WTC11 (cell line): ENCODE data around the gene FHIP2A. TPM values are rescaled to one million over a fixed set of nuclear protein-coding genes. Genes with fewer than 3 reads are reported as not detected.
A peak's percentile ranks its signal among the peaks of the same experiment; 100 is the strongest.

Experiments used
- ATAC-seq: fragments of 200-7000 bp; cut with Tn5 transposase; 2 replicates; pipeline ENCODE4 v1.10.0; 2021; ENCODE audit warnings: mild to moderate bottlenecking, moderate library complexity
- CTCF ChIA-PET: fragments of 300-600 bp; sonication (Branson Sonifier 250); formaldehyde crosslinking; loops from one replicate; lab custom pipeline; 2021; ENCODE audit warnings: antibody characterized with exemption; lab: Charles Lee
- POLR2A ChIA-PET: fragments of 350-600 bp; sonication (Branson Sonifier 250); formaldehyde crosslinking; loops from one replicate; lab custom pipeline; 2021; ENCODE audit warnings: antibody characterized with exemption; lab: Charles Lee
- DNase-seq: peaks from one replicate; pipeline ENCODE4 v3.0.0; 2021; ENCODE audit warnings: low spot score
- H3K27ac Mint-ChIP-seq: 2 replicates; pipeline ENCODE4 v1.8.0; 2021; ENCODE audit warnings: mixed read lengths
- H3K27me3 Mint-ChIP-seq: 2 replicates; pipeline ENCODE4 v1.8.0; 2021; ENCODE audit warnings: low read depth, mild to moderate bottlenecking, moderate library complexity, mixed read lengths
- H3K36me3 Mint-ChIP-seq: 2 replicates; pipeline ENCODE4 v1.8.0; 2021; ENCODE audit warnings: mixed read lengths
- H3K4me1 Mint-ChIP-seq: 2 replicates; pipeline ENCODE4 v1.8.0; 2022; ENCODE audit warnings: mixed read lengths
- H3K4me3 Mint-ChIP-seq: 2 replicates; pipeline ENCODE4 v1.8.0; 2021; ENCODE audit warnings: mild to moderate bottlenecking, moderate library complexity, mixed read lengths
- H3K9me3 Mint-ChIP-seq: 2 replicates; pipeline ENCODE4 v1.8.0; 2021; ENCODE audit warnings: mixed read lengths
- ETV6 ChIP-seq: sonication (generic); formaldehyde crosslinking; IDR thresholded peaks from 2 replicates; pipeline ENCODE4 v1.8.1; 2022; ENCODE audit warnings: mild to moderate bottlenecking, missing genetic modification reagents
- FOXK1 ChIP-seq: sonication (generic); formaldehyde crosslinking; IDR thresholded peaks from 2 replicates; pipeline ENCODE4 v1.8.0; 2022; ENCODE audit warnings: mild to moderate bottlenecking, moderate library complexity, missing genetic modification reagents
- GABPB1 ChIP-seq: sonication (generic); formaldehyde crosslinking; IDR thresholded peaks from 2 replicates; pipeline ENCODE4 v1.8.1; 2023; ENCODE audit warnings: mild to moderate bottlenecking, missing genetic modification reagents
- MYBL2 ChIP-seq: sonication (generic); formaldehyde crosslinking; IDR thresholded peaks from 2 replicates; pipeline ENCODE4 v1.8.1; 2023; ENCODE audit warnings: mild to moderate bottlenecking, moderate library complexity, missing genetic modification reagents
- NR1H2 ChIP-seq: sonication (generic); formaldehyde crosslinking; IDR thresholded peaks from 2 replicates; pipeline ENCODE4 v1.9.0; 2021; ENCODE audit warnings: mild to moderate bottlenecking, moderate library complexity, missing genetic modification reagents
- NR2C2 ChIP-seq: sonication (generic); formaldehyde crosslinking; IDR thresholded peaks from 2 replicates; pipeline ENCODE4 v1.8.0; 2022; ENCODE audit warnings: mild to moderate bottlenecking, missing genetic modification reagents
- NR3C1 ChIP-seq: sonication (generic); formaldehyde crosslinking; conservative IDR thresholded peaks from 2 replicates; pipeline ENCODE4 v1.8.1; 2023; ENCODE audit warnings: low read depth, mild to moderate bottlenecking, missing genetic modification reagents
- PRRX2 ChIP-seq: fragments of 250-450 bp; sonication (Bioruptor Pico); IDR thresholded peaks from 2 replicates; pipeline ENCODE4 v1.8.0; 2021; ENCODE audit warnings: mild to moderate bottlenecking
- SP1 ChIP-seq: sonication (generic); formaldehyde crosslinking; conservative IDR thresholded peaks from 2 replicates; pipeline ENCODE4 v1.8.1; 2022; ENCODE audit warnings: missing genetic modification reagents
- ZBTB21 ChIP-seq: sonication (generic); formaldehyde crosslinking; IDR thresholded peaks from 2 replicates; pipeline ENCODE4 v1.8.1; 2023; ENCODE audit warnings: mild to moderate bottlenecking, missing genetic modification reagents, borderline replicate concordance
- ZNF671 ChIP-seq: fragments of 250-450 bp; sonication (Bioruptor Pico); IDR thresholded peaks from 2 replicates; pipeline ENCODE4 v1.8.0; 2021; ENCODE audit warnings: mild to moderate bottlenecking
- total RNA-seq: library from RNA; stranded (reverse); gene quantifications from 3 replicates; pipeline ENCODE4 v1.2.3, GENCODE V29; 2021
- TF ChIP-seq, protein P1 (sequence below): sonication (generic); formaldehyde crosslinking; IDR thresholded peaks from 2 replicates; pipeline ENCODE4 v1.8.1; 2023; ENCODE audit warnings: mild to moderate bottlenecking, missing genetic modification reagents, moderate library complexity
- TF ChIP-seq, protein P2 (sequence below): fragments of 250-450 bp; sonication (Bioruptor Pico); IDR thresholded peaks from 2 replicates; pipeline ENCODE4 v1.9.0; 2021; ENCODE audit warnings: mild to moderate bottlenecking
- TF ChIP-seq, protein P3 (sequence below): sonication (generic); formaldehyde crosslinking; IDR thresholded peaks from 2 replicates; pipeline ENCODE4 v1.8.0; 2022; ENCODE audit warnings: mild to moderate bottlenecking, missing genetic modification reagents
- TF ChIP-seq, protein P4 (sequence below): sonication (generic); formaldehyde crosslinking; IDR thresholded peaks from 2 replicates; pipeline ENCODE4 v1.8.1; 2022; ENCODE audit warnings: mild to moderate bottlenecking, moderate library complexity, missing genetic modification reagents
- TF ChIP-seq, protein P5 (sequence below): fragments of 250-450 bp; sonication (Bioruptor Pico); IDR thresholded peaks from 2 replicates; pipeline ENCODE4 v2.1.2; 2022; ENCODE audit warnings: mild to moderate bottlenecking, moderate library complexity
- TF ChIP-seq, protein P6 (sequence below): sonication (generic); formaldehyde crosslinking; IDR thresholded peaks from 2 replicates; pipeline ENCODE4 v1.8.0; 2022; ENCODE audit warnings: mild to moderate bottlenecking, missing genetic modification reagents
- TF ChIP-seq, protein P7 (sequence below): fragments of 200-600 bp; IDR thresholded peaks from 2 replicates; pipeline ENCODE4 v1.8.0; 2022; ENCODE audit warnings: antibody characterized with exemption
- TF ChIP-seq, protein P8 (sequence below): sonication (generic); formaldehyde crosslinking; IDR thresholded peaks from 2 replicates; pipeline ENCODE4 v1.8.0; 2023; ENCODE audit warnings: missing genetic modification reagents
- TF ChIP-seq, protein P9 (sequence below): sonication (generic); formaldehyde crosslinking; IDR thresholded peaks from 2 replicates; pipeline ENCODE4 v1.8.1; 2022; ENCODE audit warnings: mild to moderate bottlenecking, missing genetic modification reagents, moderate library complexity, borderline replicate concordance

Gene FHIP2A
- total RNA-seq, 1 experiment from 2014 or later: 15.5 TPM

DNA sequence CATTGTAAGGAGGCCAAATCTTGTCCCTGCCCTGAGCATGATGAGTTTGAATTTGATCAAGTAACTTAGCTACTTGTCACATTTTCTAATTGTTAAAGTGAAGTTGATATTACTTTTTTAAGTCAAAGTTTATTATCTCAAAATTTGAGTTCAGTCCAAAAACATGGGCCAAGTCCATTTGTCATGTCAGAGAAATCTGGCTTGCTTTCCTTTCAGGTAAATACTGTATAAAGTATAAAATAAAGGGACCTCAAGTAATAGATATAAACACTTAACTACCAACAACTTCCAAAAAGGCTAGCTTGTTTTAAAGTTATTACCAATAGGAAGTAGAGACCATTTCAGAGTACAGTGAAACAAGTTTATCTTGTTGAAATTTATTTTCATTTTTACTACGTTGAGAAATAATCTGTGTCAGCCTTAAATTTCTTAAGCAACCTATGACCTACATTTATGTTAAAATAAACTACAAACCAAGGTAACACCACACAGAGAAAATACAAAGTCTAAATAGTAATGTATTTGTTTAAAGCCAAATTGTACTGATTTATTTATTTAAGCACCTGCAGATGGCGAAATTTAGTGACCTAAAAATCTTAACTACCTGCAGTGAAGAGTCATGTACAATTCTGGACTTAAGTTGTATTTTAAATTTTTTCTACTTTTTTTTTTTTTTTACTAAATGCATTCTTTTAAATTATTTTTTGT lies 36.5 kb downstream of the FHIP2A start:
- Mint-ChIP-seq H3K36me3 (peaks cover 21% of the 10 kb centered on the region), H3K9me3 (no peaks in the 10 kb centered on the region), H3K27ac (no peak overlapping the region), H3K27me3 (no peaks in the 10 kb centered on the region), H3K4me3 (no peak overlapping the region), H3K4me1 (0 out of 2 replicates have a peak, but pooled peaks cover 6% of the 10 kb centered on the region)
- ATAC-seq: no peak
- ChIA-PET CTCF (interaction anchor here (0.6 to 1.5 kb wide), 3 partner anchors 19 to 37 kb away, joined by 3 to 4 read pairs (median 3); partner anchors contain the start of gene FHIP2A), POLR2A (interaction anchor here (0.6 kb wide), 1 partner anchor 123 kb away, joined by 7 read pairs; no protein-coding TSS in a partner anchor)
- no peak for DNase-seq
- TF ChIP-seq NR2C2 (CRISPR knock-in tag) (no peak), PRRX2 (no peak), NR3C1 (CRISPR knock-in tag) (no peak), ZNF671 (CRISPR knock-in tag) (no peak)
- TF ChIP-seq, protein P1, sequence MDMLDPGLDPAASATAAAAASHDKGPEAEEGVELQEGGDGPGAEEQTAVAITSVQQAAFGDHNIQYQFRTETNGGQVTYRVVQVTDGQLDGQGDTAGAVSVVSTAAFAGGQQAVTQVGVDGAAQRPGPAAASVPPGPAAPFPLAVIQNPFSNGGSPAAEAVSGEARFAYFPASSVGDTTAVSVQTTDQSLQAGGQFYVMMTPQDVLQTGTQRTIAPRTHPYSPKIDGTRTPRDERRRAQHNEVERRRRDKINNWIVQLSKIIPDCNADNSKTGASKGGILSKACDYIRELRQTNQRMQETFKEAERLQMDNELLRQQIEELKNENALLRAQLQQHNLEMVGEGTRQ (CRISPR knock-in tag): no peak
- TF ChIP-seq, protein P2, sequence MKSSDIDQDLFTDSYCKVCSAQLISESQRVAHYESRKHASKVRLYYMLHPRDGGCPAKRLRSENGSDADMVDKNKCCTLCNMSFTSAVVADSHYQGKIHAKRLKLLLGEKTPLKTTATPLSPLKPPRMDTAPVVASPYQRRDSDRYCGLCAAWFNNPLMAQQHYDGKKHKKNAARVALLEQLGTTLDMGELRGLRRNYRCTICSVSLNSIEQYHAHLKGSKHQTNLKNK (CRISPR knock-in tag): no peak
- TF ChIP-seq, protein P3, sequence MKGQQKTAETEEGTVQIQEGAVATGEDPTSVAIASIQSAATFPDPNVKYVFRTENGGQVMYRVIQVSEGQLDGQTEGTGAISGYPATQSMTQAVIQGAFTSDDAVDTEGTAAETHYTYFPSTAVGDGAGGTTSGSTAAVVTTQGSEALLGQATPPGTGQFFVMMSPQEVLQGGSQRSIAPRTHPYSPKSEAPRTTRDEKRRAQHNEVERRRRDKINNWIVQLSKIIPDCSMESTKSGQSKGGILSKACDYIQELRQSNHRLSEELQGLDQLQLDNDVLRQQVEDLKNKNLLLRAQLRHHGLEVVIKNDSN: no peak
- TF ChIP-seq, protein P4, sequence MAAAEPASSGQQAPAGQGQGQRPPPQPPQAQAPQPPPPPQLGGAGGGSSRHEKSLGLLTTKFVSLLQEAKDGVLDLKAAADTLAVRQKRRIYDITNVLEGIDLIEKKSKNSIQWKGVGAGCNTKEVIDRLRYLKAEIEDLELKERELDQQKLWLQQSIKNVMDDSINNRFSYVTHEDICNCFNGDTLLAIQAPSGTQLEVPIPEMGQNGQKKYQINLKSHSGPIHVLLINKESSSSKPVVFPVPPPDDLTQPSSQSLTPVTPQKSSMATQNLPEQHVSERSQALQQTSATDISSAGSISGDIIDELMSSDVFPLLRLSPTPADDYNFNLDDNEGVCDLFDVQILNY: no peak

DNA sequence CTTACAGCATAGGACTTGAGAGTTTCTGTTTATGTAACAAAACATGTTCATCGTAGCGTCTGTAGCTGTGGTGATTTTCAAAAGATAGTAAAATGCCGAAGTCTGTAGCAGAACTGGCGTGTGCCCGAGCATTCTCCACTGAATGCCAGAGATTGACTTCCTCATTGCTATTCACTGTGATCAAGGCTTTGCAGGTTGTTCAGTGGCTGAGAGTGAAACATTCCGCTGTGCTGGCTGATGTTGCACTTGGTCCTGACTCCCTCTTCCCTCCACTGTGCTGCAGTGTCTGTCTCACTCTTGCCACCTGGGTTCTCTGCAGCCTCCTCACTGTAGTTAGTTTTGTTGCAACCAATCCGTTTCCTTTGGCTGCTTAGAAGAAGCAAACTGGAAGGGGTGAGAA lies 37.6 kb downstream of the FHIP2A start:
- Mint-ChIP-seq H3K4me3 (no peak overlapping the region), H3K27me3 (no peaks in the 10 kb centered on the region)
- CTCF ChIA-PET: interaction anchor here (0.7 kb wide), 2 partner anchors 17 to 37 kb away, joined by 3 read pairs; partner anchors contain the start of gene FHIP2A
- ATAC-seq (peak; percentile 83), DNase-seq (no peak)
- TF ChIP-seq NR3C1 (CRISPR knock-in tag): no peak
- TF ChIP-seq, all 79 proteins: peak for 0
- Mint-ChIP-seq H3K36me3 (peaks cover 21% of the 10 kb centered on the region), H3K4me1 (0 out of 2 replicates have a peak, but pooled peaks cover 6% of the 10 kb centered on the region), H3K27ac (no peak overlapping the region), H3K9me3 (no peaks in the 10 kb centered on the region)
- POLR2A ChIA-PET: no interaction called here

DNA sequence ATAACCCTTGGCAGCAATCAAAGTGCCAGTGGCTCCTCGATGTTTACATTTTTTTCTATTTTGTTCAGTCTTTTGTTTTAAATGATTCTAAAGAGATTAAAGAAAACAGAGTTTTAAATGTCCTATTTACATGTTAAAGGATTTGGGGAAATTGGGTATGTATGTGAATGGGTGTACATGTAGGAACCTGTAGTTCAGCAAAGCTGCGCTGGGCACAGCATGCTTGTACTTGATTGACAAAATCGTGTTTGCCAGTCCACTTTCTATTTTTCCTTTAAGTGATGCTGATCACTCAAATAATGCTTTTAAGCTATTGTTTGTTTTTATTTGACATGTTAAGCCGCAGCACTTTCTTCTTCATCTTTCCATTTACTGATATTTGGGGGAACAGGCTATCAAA lies 40.9 kb downstream of the FHIP2A start:
- ChIA-PET POLR2A (no interaction called here), CTCF (interaction anchor here (1.2 kb wide), 1 partner anchor 12 kb away, joined by 5 read pairs; no protein-coding TSS in a partner anchor)
- Mint-ChIP-seq H3K4me1 (0 out of 2 replicates have a peak, but pooled peaks cover 6% of the 10 kb centered on the region), H3K27ac (no peak overlapping the region), H3K36me3 (peaks cover 19% of the 10 kb centered on the region), H3K4me3 (no peak overlapping the region), H3K27me3 (no peaks in the 10 kb centered on the region), H3K9me3 (peaks cover 3% of the 10 kb centered on the region; the same call in 1 of the 2 replicates)
- no peak for DNase-seq
- ATAC-seq: no peak
- TF ChIP-seq, protein P5, sequence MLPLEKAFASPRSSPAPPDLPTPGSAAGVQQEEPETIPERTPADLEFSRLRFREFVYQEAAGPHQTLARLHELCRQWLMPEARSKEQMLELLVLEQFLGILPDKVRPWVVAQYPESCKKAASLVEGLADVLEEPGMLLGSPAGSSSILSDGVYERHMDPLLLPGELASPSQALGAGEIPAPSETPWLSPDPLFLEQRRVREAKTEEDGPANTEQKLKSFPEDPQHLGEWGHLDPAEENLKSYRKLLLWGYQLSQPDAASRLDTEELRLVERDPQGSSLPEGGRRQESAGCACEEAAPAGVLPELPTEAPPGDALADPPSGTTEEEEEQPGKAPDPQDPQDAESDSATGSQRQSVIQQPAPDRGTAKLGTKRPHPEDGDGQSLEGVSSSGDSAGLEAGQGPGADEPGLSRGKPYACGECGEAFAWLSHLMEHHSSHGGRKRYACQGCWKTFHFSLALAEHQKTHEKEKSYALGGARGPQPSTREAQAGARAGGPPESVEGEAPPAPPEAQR (CRISPR knock-in tag): no peak
- TF ChIP-seq SP1 (CRISPR knock-in tag) (no peak), ZBTB21 (no peak), MYBL2 (CRISPR knock-in tag) (no peak), GABPB1 (CRISPR knock-in tag) (no peak), NR1H2 (CRISPR knock-in tag) (no peak), NR3C1 (CRISPR knock-in tag) (no peak), FOXK1 (CRISPR knock-in tag) (no peak), PRRX2 (no peak), ETV6 (no peak)
- TF ChIP-seq, protein P6, sequence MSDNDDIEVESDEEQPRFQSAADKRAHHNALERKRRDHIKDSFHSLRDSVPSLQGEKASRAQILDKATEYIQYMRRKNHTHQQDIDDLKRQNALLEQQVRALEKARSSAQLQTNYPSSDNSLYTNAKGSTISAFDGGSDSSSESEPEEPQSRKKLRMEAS: no peak
- TF ChIP-seq, protein P7, sequence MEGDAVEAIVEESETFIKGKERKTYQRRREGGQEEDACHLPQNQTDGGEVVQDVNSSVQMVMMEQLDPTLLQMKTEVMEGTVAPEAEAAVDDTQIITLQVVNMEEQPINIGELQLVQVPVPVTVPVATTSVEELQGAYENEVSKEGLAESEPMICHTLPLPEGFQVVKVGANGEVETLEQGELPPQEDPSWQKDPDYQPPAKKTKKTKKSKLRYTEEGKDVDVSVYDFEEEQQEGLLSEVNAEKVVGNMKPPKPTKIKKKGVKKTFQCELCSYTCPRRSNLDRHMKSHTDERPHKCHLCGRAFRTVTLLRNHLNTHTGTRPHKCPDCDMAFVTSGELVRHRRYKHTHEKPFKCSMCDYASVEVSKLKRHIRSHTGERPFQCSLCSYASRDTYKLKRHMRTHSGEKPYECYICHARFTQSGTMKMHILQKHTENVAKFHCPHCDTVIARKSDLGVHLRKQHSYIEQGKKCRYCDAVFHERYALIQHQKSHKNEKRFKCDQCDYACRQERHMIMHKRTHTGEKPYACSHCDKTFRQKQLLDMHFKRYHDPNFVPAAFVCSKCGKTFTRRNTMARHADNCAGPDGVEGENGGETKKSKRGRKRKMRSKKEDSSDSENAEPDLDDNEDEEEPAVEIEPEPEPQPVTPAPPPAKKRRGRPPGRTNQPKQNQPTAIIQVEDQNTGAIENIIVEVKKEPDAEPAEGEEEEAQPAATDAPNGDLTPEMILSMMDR: no peak
- TF ChIP-seq, protein P8, sequence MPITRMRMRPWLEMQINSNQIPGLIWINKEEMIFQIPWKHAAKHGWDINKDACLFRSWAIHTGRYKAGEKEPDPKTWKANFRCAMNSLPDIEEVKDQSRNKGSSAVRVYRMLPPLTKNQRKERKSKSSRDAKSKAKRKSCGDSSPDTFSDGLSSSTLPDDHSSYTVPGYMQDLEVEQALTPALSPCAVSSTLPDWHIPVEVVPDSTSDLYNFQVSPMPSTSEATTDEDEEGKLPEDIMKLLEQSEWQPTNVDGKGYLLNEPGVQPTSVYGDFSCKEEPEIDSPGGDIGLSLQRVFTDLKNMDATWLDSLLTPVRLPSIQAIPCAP (CRISPR knock-in tag): no peak
- TF ChIP-seq, protein P9, sequence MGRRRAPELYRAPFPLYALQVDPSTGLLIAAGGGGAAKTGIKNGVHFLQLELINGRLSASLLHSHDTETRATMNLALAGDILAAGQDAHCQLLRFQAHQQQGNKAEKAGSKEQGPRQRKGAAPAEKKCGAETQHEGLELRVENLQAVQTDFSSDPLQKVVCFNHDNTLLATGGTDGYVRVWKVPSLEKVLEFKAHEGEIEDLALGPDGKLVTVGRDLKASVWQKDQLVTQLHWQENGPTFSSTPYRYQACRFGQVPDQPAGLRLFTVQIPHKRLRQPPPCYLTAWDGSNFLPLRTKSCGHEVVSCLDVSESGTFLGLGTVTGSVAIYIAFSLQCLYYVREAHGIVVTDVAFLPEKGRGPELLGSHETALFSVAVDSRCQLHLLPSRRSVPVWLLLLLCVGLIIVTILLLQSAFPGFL (CRISPR knock-in tag): no peak
